Fibroblast of lung (primary cell): Measurements from ENCODE around the gene TLE5. TPM values are rescaled to one million over a fixed set of nuclear protein-coding genes. Genes with fewer than 3 reads are reported as not detected.

Experiments
- DNase-seq, 2 donors: peaks; one replicate each; pipeline versions ENCODE4 v3.0.0 to v3.0.0-alpha.2; 2010; ENCODE audit warnings: low read depth in 2 of 2
- H2AFZ ChIP-seq: 2 replicates; pipeline ENCODE4 v1.5.1; 2012; ENCODE audit warnings: low read length, control low read depth, inconsistent platforms
- H3K27ac ChIP-seq: 2 replicates; pipeline ENCODE4 v1.5.1; 2011; ENCODE audit warnings: low read length, control low read depth; ENCODE audit not compliant: insufficient read depth
- H3K27me3 ChIP-seq: 2 replicates; pipeline ENCODE4 v1.5.1; 2011; ENCODE audit warnings: mild to moderate bottlenecking, low read length; ENCODE audit not compliant: control insufficient read depth, insufficient read depth
- H3K36me3 ChIP-seq: 2 replicates; pipeline ENCODE4 v1.5.1; 2011; ENCODE audit warnings: low read length; ENCODE audit not compliant: control insufficient read depth, insufficient read depth
- H3K4me1 ChIP-seq: 2 replicates; pipeline ENCODE4 v1.5.1; 2011; ENCODE audit warnings: low read length; ENCODE audit not compliant: control insufficient read depth, insufficient read depth; ENCODE audit errors: extremely low read depth
- H3K4me2 ChIP-seq: 2 replicates; pipeline ENCODE4 v1.5.1; 2011; ENCODE audit warnings: low read length, control low read depth; ENCODE audit not compliant: insufficient read depth; ENCODE audit errors: extremely low read depth
- H3K4me3 ChIP-seq, 4 experiments: fragments of 200-600 bp in 1 of 4; sonication (generic) in 1 of 4; replicated peaks in 1 of 4; 2 replicates each; pipeline ENCODE4 v1.5.1; 2011 to 2016; ENCODE audit warnings: low read length in 4 of 4, low read depth in 3 of 4, mild to moderate bottlenecking in 3 of 4, control low read depth in 2 of 4, inconsistent platforms in 1 of 4, mixed read lengths in 1 of 4; ENCODE audit not compliant: insufficient read depth in 1 of 4; ENCODE audit errors: control extremely low read depth in 1 of 4
- H3K79me2 ChIP-seq: 2 replicates; pipeline ENCODE4 v1.5.1; 2012; ENCODE audit warnings: mild to moderate bottlenecking, low read length, inconsistent platforms; ENCODE audit not compliant: control insufficient read depth, insufficient read depth
- H3K9ac ChIP-seq: 2 replicates; pipeline ENCODE4 v1.5.1; 2011; ENCODE audit warnings: mild to moderate bottlenecking, low read length, control low read depth; ENCODE audit not compliant: insufficient read depth
- H3K9me3 ChIP-seq: 2 replicates; pipeline ENCODE4 v1.5.1; 2012; ENCODE audit warnings: low read depth, low read length; ENCODE audit not compliant: control insufficient read depth, insufficient read depth
- H4K20me1 ChIP-seq: 2 replicates; pipeline ENCODE4 v1.5.1; 2011; ENCODE audit warnings: low read length; ENCODE audit not compliant: control insufficient read depth, insufficient read depth; ENCODE audit errors: extremely low read depth
- CTCF ChIP-seq, 2 donors: IDR thresholded peaks in 1 of 2; conservative IDR thresholded peaks in 1 of 2; 1 replicate in 1 of 2; 2 replicates in 1 of 2; pipeline ENCODE4 v1.5.1; 2011 to 2012; ENCODE audit warnings: low read length in 2 of 2, control low read depth in 1 of 2, inconsistent platforms in 1 of 2, low read depth in 1 of 2, mild to moderate bottlenecking in 1 of 2
- EZH2 ChIP-seq: IDR thresholded peaks from 2 replicates; pipeline ENCODE4 v1.5.1; 2012; ENCODE audit warnings: low read length, control low read depth, mild to moderate bottlenecking; ENCODE audit errors: missing control alignments
- polyA plus RNA-seq, 2 donors: library from polyadenylated mRNA; depleted of rRNA in 1 of 2; stranded (reverse) in 1 of 2; unstranded in 1 of 2; fragments of >200 nt; gene quantifications; 2 replicates each; pipeline ENCODE4 v1.2.1, GENCODE V29; 2011 to 2012; ENCODE audit warnings: missing spikeins in 1 of 2
- total RNA-seq: library from RNA; depleted of rRNA; stranded (reverse); fragments of >200 nt; gene quantifications from 2 replicates; pipeline ENCODE4 v1.2.1, GENCODE V29; 2014

Gene TLE5
- total and polyA plus RNA-seq, 2 donors (not counting 1 experiment from before 2014, with no cell fraction given): 173 to 319 TPM

GRCh38 chr19:3027981-3028304 lies 34.4 kb downstream of the TLE5 start:
- no peak for DNase-seq
- no peaks in the 10 kb centered on the region for H4K20me1 ChIP-seq
- no peaks in the 10 kb centered on the region for H3K79me2 ChIP-seq
- no peaks in the 10 kb centered on the region for H3K36me3 ChIP-seq
- H3K4me2 ChIP-seq: no peak overlapping the region
- H3K27ac ChIP-seq: no peak overlapping the region
- no peak for TF ChIP-seq CTCF (conservative IDR thresholded peaks at IDR 0.05 in 1 of 2, IDR thresholded peaks at IDR 0.05 in 1 of 2; ENCODE audit: low read depth in 1 of 2, low read length in 2 of 2)
- no peak for TF ChIP-seq EZH2
- H3K27me3 ChIP-seq: peaks cover 19% of the 10 kb centered on the region
- no peak overlapping the region for H2AFZ ChIP-seq
- H3K4me1 ChIP-seq: no peaks in the 10 kb centered on the region
- no peak overlapping the region for H3K9ac ChIP-seq
- no peaks in the 10 kb centered on the region for H3K9me3 ChIP-seq
- no peak overlapping the region for H3K4me3 ChIP-seq

GRCh38 chr19:3027292-3027691 lies 35.0 kb downstream of the TLE5 start:
- H3K4me2 ChIP-seq: no peak overlapping the region
- no peak overlapping the region for H3K9ac ChIP-seq
- H3K27me3 ChIP-seq: peaks cover 19% of the 10 kb centered on the region
- DNase-seq: no peak
- no peaks in the 10 kb centered on the region for H3K79me2 ChIP-seq
- no peak overlapping the region for H3K4me3 ChIP-seq
- TF ChIP-seq CTCF (conservative IDR thresholded peaks at IDR 0.05 in 1 of 2, IDR thresholded peaks at IDR 0.05 in 1 of 2; ENCODE audit: low read depth in 1 of 2, low read length in 2 of 2) (no peak), EZH2 (no peak)
- no peaks in the 10 kb centered on the region for H3K9me3 ChIP-seq
- no peaks in the 10 kb centered on the region for H4K20me1 ChIP-seq
- no peaks in the 10 kb centered on the region for H3K36me3 ChIP-seq
- no peak overlapping the region for H3K27ac ChIP-seq
- no peak overlapping the region for H2AFZ ChIP-seq
- no peaks in the 10 kb centered on the region for H3K4me1 ChIP-seq

- Histone ChIP-seq H3K9ac (no peak overlapping the region), H4K20me1 (no peaks in the 10 kb centered on the region), H3K4me3 (no peak overlapping the region), H3K4me1 (no peaks in the 10 kb centered on the region), H3K9me3 (no peaks in the 10 kb centered on the region), H2AFZ (no peak overlapping the region), H3K36me3 (no peaks in the 10 kb centered on the region), H3K27me3 (peaks cover 19% of the 10 kb centered on the region), H3K4me2 (no peak overlapping the region), H3K79me2 (no peaks in the 10 kb centered on the region), H3K27ac (no peak overlapping the region)
- TF ChIP-seq CTCF (conservative IDR thresholded peaks at IDR 0.05 in 1 of 2, IDR thresholded peaks at IDR 0.05 in 1 of 2; ENCODE audit: low read depth in 1 of 2, low read length in 2 of 2) (no peak), EZH2 (no peak)
- no peak for DNase-seq
Measured at GRCh38 chr19:3026768-3027167, 35.5 kb downstream of the TLE5 start.
